GM12878 (cell line): ENCODE measurements around the gene RCOR1. TPM values are rescaled to one million over a fixed set of nuclear protein-coding genes. Genes with fewer than 3 reads are reported as not detected.
A peak's percentile ranks its signal among the peaks of the same experiment; 100 is the strongest.

Experiments
- BHLHE40 ChIP-seq, 2 experiments: fragments of 450-650 bp in 1 of 2; IDR thresholded peaks; 2 replicates each; pipeline ENCODE4 v1.6.1; 2011 to 2017; ENCODE audit warnings: low read depth in 2 of 2, borderline replicate concordance in 1 of 2, improper control_type of control experiment in 1 of 2, low read length in 1 of 2, mild to moderate bottlenecking in 1 of 2
- CTCF ChIP-seq, 3 experiments: IDR thresholded peaks in 2 of 3; conservative IDR thresholded peaks in 1 of 3; 2 replicates each; pipeline ENCODE4 v1.5.1; 2011; ENCODE audit warnings: low read depth in 3 of 3, low read length in 3 of 3, mild to moderate bottlenecking in 3 of 3, control low read depth in 2 of 3, moderate library complexity in 2 of 3, inconsistent platforms in 1 of 3, mixed read lengths in 1 of 3; ENCODE audit not compliant: control insufficient read depth in 2 of 3, insufficient read depth in 1 of 3; ENCODE audit errors: extremely low read depth in 1 of 3
- DPF2 ChIP-seq: fragments of 450-650 bp; IDR thresholded peaks from 2 replicates; pipeline ENCODE4 v1.6.1; 2017; ENCODE audit warnings: mild to moderate bottlenecking
- E2F4 ChIP-seq: IDR thresholded peaks from 2 replicates; pipeline ENCODE4 v1.6.1; 2012; ENCODE audit warnings: low read depth, low read length, improper control_type of control experiment
- EED ChIP-seq: sonication (generic); IDR thresholded peaks from 2 replicates; pipeline ENCODE4 v1.6.1; 2016; ENCODE audit warnings: antibody characterized with exemption, low read depth
- EZH2 ChIP-seq: IDR thresholded peaks from 2 replicates; pipeline ENCODE4 v1.6.1; 2012; ENCODE audit warnings: low read depth, mild to moderate bottlenecking, control low read depth, inconsistent platforms, low read length, borderline replicate concordance; ENCODE audit not compliant: control insufficient read depth
- IKZF1 ChIP-seq: fragments of 450-650 bp; conservative IDR thresholded peaks from 2 replicates; pipeline ENCODE4 v1.6.1; 2017; ENCODE audit warnings: antibody characterized with exemption, mild to moderate bottlenecking
- IRF4 ChIP-seq: IDR thresholded peaks from 2 replicates; pipeline ENCODE4 v1.6.1; 2011; ENCODE audit warnings: low read depth, low read length
- KDM1A ChIP-seq: fragments of 200-600 bp; sonication (generic); IDR thresholded peaks from 2 replicates; pipeline ENCODE4 v1.6.1; 2016; ENCODE audit warnings: borderline replicate concordance
- LARP7 ChIP-seq: fragments of 450-650 bp; IDR thresholded peaks from 2 replicates; pipeline ENCODE4 v1.6.1; 2017; ENCODE audit warnings: mild to moderate bottlenecking
- NR2C1 ChIP-seq: fragments of 450-650 bp; IDR thresholded peaks from 2 replicates; pipeline ENCODE4 v1.6.1; 2017; ENCODE audit warnings: antibody characterized with exemption, mild to moderate bottlenecking, moderate library complexity
- SREBF1 ChIP-seq: IDR thresholded peaks from 2 replicates; pipeline ENCODE4 v1.6.1; 2012; ENCODE audit warnings: mild to moderate bottlenecking, low read length
- TCF3 ChIP-seq: IDR thresholded peaks from 2 replicates; pipeline ENCODE4 v1.6.1; 2012; ENCODE audit warnings: low read depth, mild to moderate bottlenecking, low read length, borderline replicate concordance; ENCODE audit not compliant: insufficient read depth
- USF2 ChIP-seq: IDR thresholded peaks from 2 replicates; pipeline ENCODE4 v1.6.1; 2011; ENCODE audit warnings: low read depth, low read length, improper control_type of control experiment, borderline replicate concordance
- ZBED1 ChIP-seq: IDR thresholded peaks from 2 replicates; pipeline ENCODE4 v1.6.1; 2016; ENCODE audit warnings: borderline replicate concordance
- ZBTB11 ChIP-seq: fragments of 450-650 bp; formaldehyde crosslinking; IDR thresholded peaks from 2 replicates; pipeline ENCODE4 v1.5.0; 2022; ENCODE audit warnings: mild to moderate bottlenecking, missing genetic modification characterization
- ZNF592 ChIP-seq: fragments of 450-650 bp; IDR thresholded peaks from 2 replicates; pipeline ENCODE4 v1.6.1; 2017; ENCODE audit warnings: mild to moderate bottlenecking, moderate library complexity
- polyA plus RNA-seq, 11 experiments: library from polyadenylated mRNA; depleted of rRNA in 4 of 11; unstranded in 6 of 11; stranded (reverse) in 5 of 11; fragments of >200 nt; fragmentation: Nextera tagmentation in 4 of 11; fragmentation: Illumina TruSeq in 1 of 11; extraction: Ambion mirVana in 4 of 11; extraction: Trizol in 1 of 11; gene quantifications; 1 replicate in 1 of 11; 2 replicates in 10 of 11; pipeline versions ENCODE4 v1.2.1 to v1.2.3, GENCODE V29; 2011 to 2016; ENCODE audit warnings: inconsistent platforms in 2 of 11, missing spikeins in 2 of 11, low read depth in 1 of 11
- total RNA-seq, 4 experiments: library from RNA; depleted of rRNA in 3 of 4; stranded (reverse); fragments of >200 nt in 3 of 4; fragmentation: Illumina TruSeq in 1 of 4; extraction: Trizol in 1 of 4; gene quantifications; 2 replicates each; pipeline versions ENCODE4 v1.2.1 to v1.2.3, GENCODE V29; 2013 to 2021

The RCOR1 gene
- total and polyA plus RNA-seq, 10 of the 15 experiments (the other 5 are each of a cell fraction or from before 2014, with no cell fraction given) = 1.6 to 12.2 (median 4.4) TPM

- peak; percentile 8 to 39; a peak in 2 of 4 replicates for TF ChIP-seq BHLHE40 (IDR thresholded peaks at IDR 0.05; ENCODE audit: borderline replicate concordance in 1 of 2, low read depth in 2 of 2, low read length in 1 of 2)
- peak; percentile 88 for TF ChIP-seq IKZF1
- TF ChIP-seq ZBED1 = no peak; the same call in 1 of the 2 replicates
- TF ChIP-seq LARP7 = no peak
- TF ChIP-seq TCF3 = no peak
- TF ChIP-seq KDM1A = no peak
- no peak for TF ChIP-seq USF2
- no peak for TF ChIP-seq SREBF1
- TF ChIP-seq DPF2 = peak; percentile 72
- TF ChIP-seq ZBTB11 (CRISPR knock-in tag) = no peak
- no peak for TF ChIP-seq CTCF (IDR thresholded peaks at IDR 0.05 in 2 of 3, conservative IDR thresholded peaks at IDR 0.05 in 1 of 3; ENCODE audit: control insufficient read depth in 2 of 3, extremely low read depth in 1 of 3, insufficient read depth in 1 of 3, low read depth in 3 of 3, low read length in 3 of 3)
- no peak for TF ChIP-seq IRF4
- TF ChIP-seq EZH2 = no peak
- TF ChIP-seq EED = peak; percentile 88
- no peak for TF ChIP-seq ZNF592
- TF ChIP-seq NR2C1 = no peak
- TF ChIP-seq E2F4 = no peak
Observed at GRCh38 chr14:102754370-102755262, 162.2 kb downstream of the RCOR1 start (continued).
